GM12874 (cell line): ENCODE measurements around the gene CLIP3.

Experiments
- TF ChIP-seq, protein P1 (sequence below): IDR thresholded peaks from 2 replicates; pipeline ENCODE4 v1.5.1; 2011; ENCODE audit warnings: low read depth, mild to moderate bottlenecking, control low read depth, low read length, moderate library complexity; ENCODE audit not compliant: insufficient read depth

CLIP3 gene

DNA sequence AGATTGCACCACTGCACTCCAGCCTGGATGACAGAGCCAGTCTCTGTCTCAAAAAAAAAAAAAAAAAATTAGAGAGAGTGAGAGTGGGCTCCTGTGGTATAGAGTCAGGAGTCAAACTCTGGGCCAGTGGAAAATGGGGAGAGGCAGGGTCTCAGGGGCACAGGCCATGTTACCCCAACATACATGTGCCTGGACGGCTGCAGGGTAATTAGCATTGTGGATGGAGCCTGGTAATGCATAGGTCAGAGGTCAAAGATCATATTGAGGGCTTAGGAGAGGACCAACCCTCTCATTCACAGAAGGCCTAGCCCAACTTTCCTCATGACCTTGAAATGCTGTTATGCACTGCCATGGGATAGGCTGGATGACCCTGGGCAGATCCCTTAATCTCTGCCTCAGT is 7.1 kb downstream of the CLIP3 start:
- TF ChIP-seq, protein P1, sequence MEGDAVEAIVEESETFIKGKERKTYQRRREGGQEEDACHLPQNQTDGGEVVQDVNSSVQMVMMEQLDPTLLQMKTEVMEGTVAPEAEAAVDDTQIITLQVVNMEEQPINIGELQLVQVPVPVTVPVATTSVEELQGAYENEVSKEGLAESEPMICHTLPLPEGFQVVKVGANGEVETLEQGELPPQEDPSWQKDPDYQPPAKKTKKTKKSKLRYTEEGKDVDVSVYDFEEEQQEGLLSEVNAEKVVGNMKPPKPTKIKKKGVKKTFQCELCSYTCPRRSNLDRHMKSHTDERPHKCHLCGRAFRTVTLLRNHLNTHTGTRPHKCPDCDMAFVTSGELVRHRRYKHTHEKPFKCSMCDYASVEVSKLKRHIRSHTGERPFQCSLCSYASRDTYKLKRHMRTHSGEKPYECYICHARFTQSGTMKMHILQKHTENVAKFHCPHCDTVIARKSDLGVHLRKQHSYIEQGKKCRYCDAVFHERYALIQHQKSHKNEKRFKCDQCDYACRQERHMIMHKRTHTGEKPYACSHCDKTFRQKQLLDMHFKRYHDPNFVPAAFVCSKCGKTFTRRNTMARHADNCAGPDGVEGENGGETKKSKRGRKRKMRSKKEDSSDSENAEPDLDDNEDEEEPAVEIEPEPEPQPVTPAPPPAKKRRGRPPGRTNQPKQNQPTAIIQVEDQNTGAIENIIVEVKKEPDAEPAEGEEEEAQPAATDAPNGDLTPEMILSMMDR = no peak

DNA sequence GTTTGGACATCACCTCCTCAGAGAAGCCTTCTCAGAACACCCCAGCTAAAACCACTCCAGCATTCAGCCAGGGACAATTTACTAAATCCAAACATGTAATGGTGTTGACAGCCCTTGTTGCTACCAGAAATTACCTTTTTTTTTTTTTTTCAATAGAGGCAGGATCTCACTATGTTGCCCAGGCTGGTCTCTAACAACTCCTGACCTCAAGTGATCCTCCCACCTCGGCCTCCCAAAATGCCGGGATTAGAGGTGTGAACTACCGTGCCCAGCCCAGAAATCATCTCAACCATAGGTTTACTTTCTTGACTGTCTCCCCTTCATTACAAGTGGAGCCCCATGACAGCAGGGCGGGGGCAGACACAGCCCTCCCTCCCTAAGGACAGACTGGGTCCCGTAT is 9.2 kb downstream of the CLIP3 start:
- TF ChIP-seq, protein P1 = no peak

DNA sequence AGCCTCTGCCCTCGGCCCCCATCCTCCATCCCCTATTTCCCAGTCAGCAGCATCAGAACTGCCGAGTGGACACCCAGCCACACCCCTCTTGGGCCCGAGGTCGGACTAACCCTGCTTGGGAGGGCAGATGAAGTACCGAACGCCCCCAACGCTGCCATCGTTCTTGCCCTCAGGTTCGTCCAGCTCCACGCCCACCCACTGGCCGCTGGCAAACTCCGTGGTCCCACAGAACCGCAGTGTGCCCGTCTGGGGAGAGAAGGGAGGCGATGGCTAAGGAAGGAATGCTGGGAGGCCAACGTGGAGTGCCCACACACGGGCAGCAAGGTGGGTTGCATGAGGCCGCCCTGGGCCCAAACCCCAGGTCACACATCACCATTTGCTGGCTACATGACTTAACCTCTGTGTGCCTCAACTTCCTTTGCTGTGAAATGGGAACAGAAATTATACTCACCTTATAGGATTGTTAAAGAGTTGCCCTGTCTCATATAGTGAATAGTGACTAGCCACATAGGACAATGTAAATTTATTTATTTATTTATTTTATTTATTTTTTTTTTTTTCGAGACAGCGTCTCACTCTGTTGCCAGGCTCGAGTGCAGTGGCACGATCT is 13.5 kb downstream of the CLIP3 start:
- TF ChIP-seq, protein P1 = no peak

DNA sequence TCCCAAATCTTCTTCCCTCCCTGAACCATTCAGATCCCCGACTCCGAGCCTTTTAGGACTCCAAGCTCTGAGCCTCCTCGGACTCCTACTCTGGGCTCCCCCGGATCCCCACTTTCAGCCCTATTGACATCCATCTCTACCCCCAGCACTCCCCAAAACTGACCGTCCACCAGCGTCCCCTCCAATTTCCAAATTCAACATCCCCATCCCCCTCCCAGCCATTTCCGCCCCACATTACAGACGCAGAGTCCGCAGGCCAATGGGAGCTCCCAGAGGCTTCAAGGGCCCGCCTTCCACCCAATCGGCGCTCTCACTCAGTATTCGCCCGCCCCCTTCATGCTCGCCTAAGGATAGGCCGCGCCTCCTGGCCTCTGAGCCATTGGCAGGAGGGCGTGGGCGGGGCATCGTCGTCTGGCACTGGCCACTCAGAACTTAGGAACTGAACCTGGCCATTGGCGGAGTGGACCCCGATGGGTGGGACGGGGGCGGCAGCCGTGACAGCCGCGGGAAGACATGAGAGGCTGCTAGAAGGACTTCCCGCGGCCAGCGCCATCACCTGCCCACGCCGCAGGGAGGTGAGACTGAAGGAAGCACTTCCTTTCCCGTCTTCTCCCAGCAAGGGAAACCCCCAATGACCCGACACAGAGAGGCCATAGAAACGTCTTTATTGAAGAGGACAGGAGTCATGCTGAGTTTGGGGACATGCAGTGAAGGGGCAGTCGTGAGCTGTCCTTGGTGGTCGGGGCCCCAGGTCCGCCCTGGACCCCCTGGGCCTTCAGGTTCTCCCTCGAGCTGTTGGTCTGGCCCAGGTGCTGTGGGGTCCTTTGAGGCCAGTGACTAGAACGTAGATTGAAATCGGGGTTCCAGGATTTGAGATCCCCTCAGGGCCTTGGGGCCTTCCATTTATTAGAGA is 18.4 kb downstream of the CLIP3 start, which contains the start of gene ALKBH6:
TSS of gene ALKBH6 (minus strand) at position 202 of the 913 bp plus-strand sequence. CDS start 816 bp downstream, outside the sequence.
- TF ChIP-seq, protein P1 = no peak

DNA sequence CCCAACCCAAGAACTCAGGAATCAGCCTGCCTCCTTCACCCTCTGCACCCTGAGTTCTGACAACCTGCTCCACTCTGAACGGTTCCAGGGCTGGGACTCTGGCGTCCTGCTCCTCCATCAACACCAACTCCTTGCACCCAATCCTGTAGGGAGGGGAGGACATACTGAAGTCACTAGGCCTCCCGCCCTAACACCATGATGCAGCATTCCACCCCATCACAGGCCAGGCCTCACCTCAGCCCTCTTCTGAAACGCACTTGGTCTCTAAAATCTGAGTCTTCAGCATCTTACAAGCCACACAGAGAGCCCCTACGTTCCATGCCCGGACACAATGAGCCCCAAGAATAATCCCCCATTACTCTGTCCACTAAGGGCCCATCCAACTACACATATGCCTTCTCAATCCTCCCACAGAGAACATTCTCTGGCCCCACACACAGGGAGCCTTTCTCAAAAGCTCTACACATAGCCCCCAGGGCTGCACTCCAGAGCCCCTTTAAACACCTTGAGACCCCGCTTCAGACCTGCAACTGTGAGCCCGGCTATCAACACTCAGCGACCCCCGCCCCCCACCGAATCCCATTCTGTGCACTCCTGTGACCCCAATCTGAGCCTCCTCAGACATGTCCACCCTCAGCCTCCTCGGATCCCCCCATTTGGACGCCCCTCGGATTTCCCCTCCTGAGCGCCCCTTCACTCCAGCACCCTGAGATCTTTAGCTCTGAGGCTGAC is 19.2 kb downstream of the CLIP3 start:
- TF ChIP-seq, protein P1 = no peak

DNA sequence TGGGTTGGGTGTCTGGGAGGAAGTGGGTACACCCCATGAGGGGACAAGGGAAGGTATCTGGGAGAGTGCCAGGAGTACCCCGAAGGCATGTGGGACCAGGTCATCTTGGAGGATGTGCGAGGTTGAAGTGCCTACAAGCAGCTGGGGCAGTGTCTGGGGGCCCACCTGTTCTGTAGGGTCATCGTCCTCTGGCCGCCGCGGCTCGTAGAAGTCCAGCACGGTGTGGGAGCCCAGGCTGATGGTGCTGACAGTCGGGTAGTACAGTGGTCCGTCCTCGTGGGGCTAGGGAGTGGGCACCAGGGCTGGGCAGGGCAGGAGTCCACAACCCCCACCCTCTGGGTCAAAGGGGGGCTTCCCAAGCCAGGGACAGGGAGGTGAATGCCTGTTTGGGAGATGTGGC is 22.3 kb downstream of the CLIP3 start:
- TF ChIP-seq, protein P1 = no peak

DNA sequence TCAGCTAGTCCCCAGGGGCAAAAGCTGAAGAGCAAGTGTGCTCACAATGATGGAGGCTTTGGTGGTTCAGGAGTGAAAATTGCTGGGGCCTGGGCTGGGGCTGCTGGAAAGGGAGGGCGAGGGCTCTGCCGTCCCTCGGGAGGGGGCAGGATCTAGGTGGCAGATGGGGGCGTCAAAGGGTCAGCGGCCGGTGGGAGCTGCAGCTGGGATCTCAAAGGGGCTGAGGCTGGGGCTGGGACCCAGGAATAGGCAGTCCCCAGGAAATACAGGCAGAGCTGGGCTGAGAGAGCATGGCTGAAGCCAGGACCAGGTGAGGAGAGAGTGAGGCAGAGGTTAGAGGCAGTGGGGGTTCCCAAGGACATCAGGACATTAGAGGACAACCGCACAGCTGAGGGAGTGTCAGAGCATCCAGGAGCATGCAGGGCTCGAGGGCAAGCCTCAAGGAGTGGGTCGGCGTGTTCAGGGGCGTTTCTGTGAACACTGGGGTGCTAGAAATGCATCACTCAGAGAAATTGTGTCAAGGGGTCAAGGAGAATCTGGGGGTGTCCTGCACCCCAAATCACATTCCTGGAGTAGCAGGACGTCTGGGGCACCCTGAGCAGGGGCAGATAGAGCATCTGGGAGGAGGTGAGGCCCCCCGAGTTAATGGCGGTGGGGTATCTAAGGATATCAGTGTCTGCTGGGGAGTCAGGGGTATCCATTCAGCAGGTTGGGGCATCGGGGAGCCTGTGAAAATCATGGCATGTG is 22.9 kb downstream of the CLIP3 start:
- TF ChIP-seq, protein P1 = no peak
